GM23338 (cell line): ENCODE results near the gene DDX39B.

Source experiments
- CREB1 ChIP-seq: fragments of 250-450 bp; sonication (Bioruptor Pico); IDR thresholded peaks from 2 replicates; pipeline ENCODE4 v1.5.0; 2020; ENCODE audit warnings: low read depth, mild to moderate bottlenecking, moderate library complexity
- JUNB ChIP-seq: IDR thresholded peaks from one replicate; pipeline ENCODE4 v1.6.1; 2016; ENCODE audit warnings: antibody characterized with exemption; ENCODE audit not compliant: unreplicated experiment
- ZNF114 ChIP-seq: fragments of 250-450 bp; sonication (Bioruptor Pico); IDR thresholded peaks from 2 replicates; pipeline ENCODE4 v1.5.0; 2020; ENCODE audit warnings: mild to moderate bottlenecking, moderate library complexity
- TF ChIP-seq, protein P1 (sequence below), 2 experiments: fragments of 200-600 bp in 1 of 2; sonication (generic) in 1 of 2; conservative IDR thresholded peaks; 2 replicates each; pipeline versions ENCODE4 v1.5.1 to v1.6.1; 2016 to 2017; ENCODE audit warnings: antibody characterized with exemption in 2 of 2, low read depth in 2 of 2, mild to moderate bottlenecking in 2 of 2, moderate library complexity in 1 of 2

DNA sequence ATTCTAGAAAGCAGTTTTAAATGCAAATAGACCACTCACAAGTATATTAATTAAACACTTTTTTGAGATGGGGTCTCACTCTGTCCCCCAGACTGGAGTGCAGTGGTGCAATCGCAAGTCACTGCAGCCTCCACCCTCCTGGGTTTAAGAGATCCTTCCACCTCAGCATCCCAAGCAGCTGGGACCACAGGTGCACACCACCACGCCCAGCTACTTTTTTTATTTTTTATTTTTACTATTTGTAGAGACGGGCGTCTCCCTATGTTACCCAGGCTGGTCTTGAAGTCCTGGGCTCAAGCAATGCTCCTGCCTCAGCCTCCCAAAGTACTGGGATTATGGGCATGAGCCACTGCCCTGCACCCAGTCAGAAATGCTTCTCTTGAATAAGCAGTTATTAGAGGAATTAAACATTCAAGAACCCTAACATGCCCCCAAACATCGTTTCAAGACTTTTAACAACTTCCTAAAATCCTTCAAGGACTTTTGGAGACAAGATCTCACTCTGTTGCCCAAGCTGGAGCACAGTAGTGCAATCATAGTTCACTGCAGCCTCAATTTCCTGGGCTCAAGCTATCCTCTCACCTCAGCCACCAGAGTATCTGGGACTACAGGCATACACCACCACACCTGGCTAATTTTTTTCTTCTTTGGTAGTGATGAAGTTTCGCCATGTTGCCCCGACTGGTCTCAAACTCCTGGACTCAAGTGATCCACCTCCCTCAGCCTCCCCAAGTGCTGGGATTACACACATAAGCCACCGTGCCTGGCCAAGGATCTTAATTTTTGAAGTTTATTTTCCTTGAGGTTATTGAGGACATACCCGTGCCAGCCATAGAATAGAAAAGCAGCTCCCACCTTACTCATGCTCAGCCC is 9.8 kb downstream of the DDX39B start:
- TF ChIP-seq, protein P1, sequence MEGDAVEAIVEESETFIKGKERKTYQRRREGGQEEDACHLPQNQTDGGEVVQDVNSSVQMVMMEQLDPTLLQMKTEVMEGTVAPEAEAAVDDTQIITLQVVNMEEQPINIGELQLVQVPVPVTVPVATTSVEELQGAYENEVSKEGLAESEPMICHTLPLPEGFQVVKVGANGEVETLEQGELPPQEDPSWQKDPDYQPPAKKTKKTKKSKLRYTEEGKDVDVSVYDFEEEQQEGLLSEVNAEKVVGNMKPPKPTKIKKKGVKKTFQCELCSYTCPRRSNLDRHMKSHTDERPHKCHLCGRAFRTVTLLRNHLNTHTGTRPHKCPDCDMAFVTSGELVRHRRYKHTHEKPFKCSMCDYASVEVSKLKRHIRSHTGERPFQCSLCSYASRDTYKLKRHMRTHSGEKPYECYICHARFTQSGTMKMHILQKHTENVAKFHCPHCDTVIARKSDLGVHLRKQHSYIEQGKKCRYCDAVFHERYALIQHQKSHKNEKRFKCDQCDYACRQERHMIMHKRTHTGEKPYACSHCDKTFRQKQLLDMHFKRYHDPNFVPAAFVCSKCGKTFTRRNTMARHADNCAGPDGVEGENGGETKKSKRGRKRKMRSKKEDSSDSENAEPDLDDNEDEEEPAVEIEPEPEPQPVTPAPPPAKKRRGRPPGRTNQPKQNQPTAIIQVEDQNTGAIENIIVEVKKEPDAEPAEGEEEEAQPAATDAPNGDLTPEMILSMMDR (conservative IDR thresholded peaks at IDR 0.05; ENCODE audit: low read depth in 2 of 2) = no peak
- TF ChIP-seq JUNB = no peak
- TF ChIP-seq CREB1 (CRISPR knock-in tag) = no peak
- no peak for TF ChIP-seq ZNF114 (CRISPR knock-in tag)
